Tibial artery (tissue), 4 donors: ENCODE measurements around the gene RTP2.

Source experiments
- DNase-seq, 2 donors: peaks; one replicate each; pipeline ENCODE4 v3.0.0-alpha.2; 2019
- H3K27ac ChIP-seq, 2 donors: fragments of 200-600 bp; sonication (generic) in 1 of 2; 1 replicate in 1 of 2; 2 replicates in 1 of 2; pipeline ENCODE4 v1.5.1; 2018 to 2019; ENCODE audit warnings: mild to moderate bottlenecking in 1 of 2
- H3K27me3 ChIP-seq, 2 donors: fragments of 200-600 bp; sonication (generic) in 1 of 2; one replicate each; pipeline versions ENCODE4 v1.5.1 to v1.6.0; 2016 to 2019
- H3K36me3 ChIP-seq, 3 donors: fragments of 200-600 bp; sonication (generic) in 2 of 3; one replicate each; pipeline ENCODE4 v1.5.1; 2016 to 2019; ENCODE audit warnings: mild to moderate bottlenecking in 2 of 3
- H3K4me1 ChIP-seq, 4 donors: fragments of 200-600 bp; sonication (generic) in 2 of 4; 1 replicate in 3 of 4; 2 replicates in 1 of 4; pipeline ENCODE4 v1.5.1; 2016 to 2019
- H3K4me3 ChIP-seq, 2 donors: fragments of 200-600 bp; sonication (generic) in 1 of 2; 1 replicate in 1 of 2; 2 replicates in 1 of 2; pipeline ENCODE4 v1.5.1; 2018 to 2019; ENCODE audit warnings: mild to moderate bottlenecking in 2 of 2
- H3K9me3 ChIP-seq, 3 donors: fragments of 200-600 bp; sonication (generic) in 1 of 3; one replicate each; pipeline ENCODE4 v1.5.1; 2016 to 2019
- intact Hi-C: fragments of 100-400 bp; cut with DNase I; formaldehyde crosslinking; loops from one replicate; pipeline ENCODE4 v1.15.0; 2023; ENCODE audit warnings: low total_unique reads
- TF ChIP-seq, protein P1 (sequence below), 2 experiments: fragments of 200-600 bp in 1 of 2; fragments of 450-650 bp in 1 of 2; IDR thresholded peaks; one replicate each; pipeline ENCODE4 v1.5.1; 2017 to 2019; ENCODE audit warnings: antibody characterized with exemption in 2 of 2, mild to moderate bottlenecking in 1 of 2, moderate library complexity in 1 of 2

RTP2 gene

DNA sequence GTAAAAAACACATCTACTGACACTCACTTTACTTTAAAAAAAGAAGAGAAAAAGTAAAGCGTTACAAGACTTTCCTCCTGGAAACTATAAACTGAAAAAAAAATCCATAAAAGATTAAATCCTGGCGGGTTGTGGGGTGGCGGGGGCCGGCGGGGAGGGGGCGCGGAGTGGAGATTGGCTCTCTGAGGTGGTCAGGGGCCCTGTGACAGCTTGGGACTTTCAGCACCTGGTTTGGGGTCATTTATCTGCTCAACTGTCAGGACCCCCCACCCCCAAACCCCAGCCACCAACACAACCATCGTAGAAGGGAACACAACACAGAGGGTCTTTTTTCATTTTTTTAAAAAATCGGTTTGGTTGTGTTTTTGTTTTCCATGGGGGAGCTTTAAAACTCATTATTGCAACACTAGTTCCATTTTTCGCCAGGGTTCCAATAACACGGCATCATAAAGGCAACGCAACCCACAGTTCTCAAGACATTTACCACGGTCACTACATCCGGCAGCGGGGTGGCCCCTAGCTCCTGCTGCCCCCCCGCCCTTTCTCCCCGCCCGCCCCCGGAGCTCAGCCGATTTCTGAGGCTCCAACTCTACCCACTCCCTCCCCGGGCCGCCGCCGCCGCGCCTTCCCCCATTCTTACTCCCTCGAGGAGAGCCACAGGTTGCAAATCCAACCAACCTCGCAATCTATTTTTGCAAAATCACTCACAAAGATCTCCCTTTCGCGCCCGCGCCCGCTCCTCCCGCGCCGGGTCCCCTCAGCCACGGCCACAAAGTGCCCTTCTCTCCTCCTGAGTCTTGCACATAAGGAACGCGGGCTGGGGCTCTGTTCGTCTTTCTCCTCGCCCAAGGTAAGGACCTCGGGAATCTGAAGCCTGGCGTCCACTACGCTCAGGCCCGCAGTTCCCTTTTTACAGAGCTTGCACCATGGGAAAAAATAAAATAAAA, 41.1 kb upstream of the RTP2 start:
- peak; percentile 76 to 82 for DNase-seq
- Histone ChIP-seq H3K27me3 (no peaks in the 10 kb centered on the region), H3K9me3 (no peaks in the 10 kb centered on the region), H3K27ac (peak overlapping the region; percentile 93 to 99), H3K36me3 (no peaks in the 10 kb centered on the region), H3K4me1 (peaks cover 0 to 35% (median 14%) of the 10 kb centered on the region in 4 donors), H3K4me3 (peak overlapping the region; percentile 75 to 78)
- intact Hi-C loops, result loop anchor here (2.0 to 10.0 kb wide), 5 partner anchors 411 to 1404 kb away; partner anchors contain the start of gene LPP
- TF ChIP-seq, protein P1, sequence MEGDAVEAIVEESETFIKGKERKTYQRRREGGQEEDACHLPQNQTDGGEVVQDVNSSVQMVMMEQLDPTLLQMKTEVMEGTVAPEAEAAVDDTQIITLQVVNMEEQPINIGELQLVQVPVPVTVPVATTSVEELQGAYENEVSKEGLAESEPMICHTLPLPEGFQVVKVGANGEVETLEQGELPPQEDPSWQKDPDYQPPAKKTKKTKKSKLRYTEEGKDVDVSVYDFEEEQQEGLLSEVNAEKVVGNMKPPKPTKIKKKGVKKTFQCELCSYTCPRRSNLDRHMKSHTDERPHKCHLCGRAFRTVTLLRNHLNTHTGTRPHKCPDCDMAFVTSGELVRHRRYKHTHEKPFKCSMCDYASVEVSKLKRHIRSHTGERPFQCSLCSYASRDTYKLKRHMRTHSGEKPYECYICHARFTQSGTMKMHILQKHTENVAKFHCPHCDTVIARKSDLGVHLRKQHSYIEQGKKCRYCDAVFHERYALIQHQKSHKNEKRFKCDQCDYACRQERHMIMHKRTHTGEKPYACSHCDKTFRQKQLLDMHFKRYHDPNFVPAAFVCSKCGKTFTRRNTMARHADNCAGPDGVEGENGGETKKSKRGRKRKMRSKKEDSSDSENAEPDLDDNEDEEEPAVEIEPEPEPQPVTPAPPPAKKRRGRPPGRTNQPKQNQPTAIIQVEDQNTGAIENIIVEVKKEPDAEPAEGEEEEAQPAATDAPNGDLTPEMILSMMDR (IDR thresholded peaks at IDR 0.05), result no peak

DNA sequence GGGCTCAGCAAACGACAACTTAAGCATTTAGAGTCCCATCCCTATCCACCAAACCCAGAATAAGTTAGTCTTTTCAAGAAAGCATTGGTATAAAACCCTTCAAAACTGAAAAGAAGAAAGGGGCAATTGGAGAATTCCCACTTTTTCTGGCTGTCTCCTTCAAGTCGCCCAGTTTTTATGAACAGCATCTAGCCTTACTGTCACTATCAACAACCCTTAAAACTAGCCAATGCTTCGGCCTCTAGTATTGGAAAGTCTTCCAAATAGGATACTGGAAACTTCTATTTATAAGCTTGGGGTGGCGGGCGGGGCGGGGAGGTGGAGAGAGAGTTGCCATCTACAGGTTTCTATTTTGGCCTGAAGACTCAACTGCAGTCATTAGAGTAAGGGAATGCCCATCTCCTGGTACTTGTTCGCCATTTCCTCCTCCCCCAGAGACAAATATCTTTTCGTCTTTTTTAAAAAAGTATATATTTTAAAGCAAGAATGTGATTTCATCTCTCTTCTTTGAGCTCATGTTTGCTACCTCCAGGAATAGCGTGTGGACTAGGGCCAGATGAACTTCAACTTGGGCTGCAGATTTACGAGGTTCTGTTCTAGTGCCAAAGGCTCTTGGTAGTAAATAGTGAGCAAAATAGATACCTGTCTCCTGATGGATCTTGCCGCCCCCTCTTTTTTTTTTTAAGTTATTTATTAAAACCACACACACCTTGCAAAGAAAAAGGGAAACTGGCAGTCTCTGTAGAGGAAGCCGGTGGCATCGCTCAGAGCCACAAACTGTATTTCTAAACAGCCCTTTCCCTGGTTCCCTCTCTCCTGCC, 40.2 kb upstream of the RTP2 start:
- no peak for DNase-seq
- peaks cover 0 to 26% (median 8%) of the 10 kb centered on the region in 4 donors for H3K4me1 ChIP-seq
- H3K27me3 ChIP-seq, result no peaks in the 10 kb centered on the region
- intact Hi-C loops, result loop anchor here (5.0 to 10.0 kb wide), 4 partner anchors 472 to 1405 kb away; no protein-coding TSS in a partner anchor
- no peaks in the 10 kb centered on the region for H3K36me3 ChIP-seq
- H3K4me3 ChIP-seq, result peak overlapping the region; percentile 75 to 78
- TF ChIP-seq, protein P1 (IDR thresholded peaks at IDR 0.05), result no peak
- H3K27ac ChIP-seq, result peak overlapping the region; percentile 93 to 99
- no peaks in the 10 kb centered on the region for H3K9me3 ChIP-seq

DNA sequence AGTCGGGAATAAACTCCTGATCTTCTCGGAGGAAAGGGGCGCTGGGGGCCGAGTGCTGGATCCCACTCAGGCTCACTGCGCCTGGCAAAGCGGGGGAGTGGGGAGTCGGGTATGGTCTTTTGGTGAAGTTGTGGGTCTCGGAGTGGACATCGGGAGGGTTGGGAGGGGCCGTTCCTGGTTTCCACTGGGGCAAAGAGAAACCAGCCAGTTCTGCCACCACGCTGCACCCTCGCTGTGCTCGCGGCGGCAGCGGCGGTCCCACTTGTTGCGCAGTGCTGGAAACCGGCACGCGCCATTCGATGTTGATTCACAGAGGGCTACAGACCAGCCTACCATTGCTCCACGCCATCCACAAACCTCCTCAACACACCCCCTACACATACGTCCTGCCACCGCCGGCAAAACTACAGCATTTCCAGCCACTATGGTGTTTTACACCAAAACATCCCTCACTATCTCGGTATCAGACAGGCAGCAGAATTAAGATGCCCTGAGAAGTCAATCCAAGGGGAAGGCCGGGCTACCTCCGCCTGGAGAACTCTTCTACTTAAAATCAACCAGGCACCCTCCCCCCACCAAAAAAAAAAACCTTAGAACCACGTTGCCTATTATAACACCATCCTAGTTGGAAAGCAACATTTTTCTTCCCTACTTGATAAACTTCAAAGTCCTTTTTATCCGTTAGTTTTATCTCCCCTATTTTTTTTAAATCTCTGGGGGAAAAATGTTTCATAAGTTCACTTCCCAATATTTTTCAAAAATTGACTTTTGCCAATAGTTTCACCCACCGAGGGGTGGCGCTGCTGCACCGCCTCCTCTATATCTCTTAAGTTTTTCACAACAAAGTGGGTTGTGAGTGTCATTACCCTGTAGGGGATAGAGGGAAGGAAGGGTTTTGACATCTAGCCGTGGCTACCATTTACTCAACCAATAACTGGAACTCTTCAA, 39.3 kb upstream of the RTP2 start:
- TF ChIP-seq, protein P1 (IDR thresholded peaks at IDR 0.05), result peak; percentile 81 to 83
- peaks cover 0 to 25% (median 11%) of the 10 kb centered on the region in 4 donors for H3K4me1 ChIP-seq
- H3K27me3 ChIP-seq, result no peaks in the 10 kb centered on the region
- H3K36me3 ChIP-seq, result no peaks in the 10 kb centered on the region
- peak overlapping the region; percentile 75 to 78 for H3K4me3 ChIP-seq
- no peaks in the 10 kb centered on the region for H3K9me3 ChIP-seq
- peak overlapping the region; percentile 93 to 99 for H3K27ac ChIP-seq
- intact Hi-C loops, result loop anchor here (2.0 to 10.0 kb wide), 5 partner anchors 473 to 1406 kb away; no protein-coding TSS in a partner anchor
- peak; percentile 69 to 84 for DNase-seq

DNA sequence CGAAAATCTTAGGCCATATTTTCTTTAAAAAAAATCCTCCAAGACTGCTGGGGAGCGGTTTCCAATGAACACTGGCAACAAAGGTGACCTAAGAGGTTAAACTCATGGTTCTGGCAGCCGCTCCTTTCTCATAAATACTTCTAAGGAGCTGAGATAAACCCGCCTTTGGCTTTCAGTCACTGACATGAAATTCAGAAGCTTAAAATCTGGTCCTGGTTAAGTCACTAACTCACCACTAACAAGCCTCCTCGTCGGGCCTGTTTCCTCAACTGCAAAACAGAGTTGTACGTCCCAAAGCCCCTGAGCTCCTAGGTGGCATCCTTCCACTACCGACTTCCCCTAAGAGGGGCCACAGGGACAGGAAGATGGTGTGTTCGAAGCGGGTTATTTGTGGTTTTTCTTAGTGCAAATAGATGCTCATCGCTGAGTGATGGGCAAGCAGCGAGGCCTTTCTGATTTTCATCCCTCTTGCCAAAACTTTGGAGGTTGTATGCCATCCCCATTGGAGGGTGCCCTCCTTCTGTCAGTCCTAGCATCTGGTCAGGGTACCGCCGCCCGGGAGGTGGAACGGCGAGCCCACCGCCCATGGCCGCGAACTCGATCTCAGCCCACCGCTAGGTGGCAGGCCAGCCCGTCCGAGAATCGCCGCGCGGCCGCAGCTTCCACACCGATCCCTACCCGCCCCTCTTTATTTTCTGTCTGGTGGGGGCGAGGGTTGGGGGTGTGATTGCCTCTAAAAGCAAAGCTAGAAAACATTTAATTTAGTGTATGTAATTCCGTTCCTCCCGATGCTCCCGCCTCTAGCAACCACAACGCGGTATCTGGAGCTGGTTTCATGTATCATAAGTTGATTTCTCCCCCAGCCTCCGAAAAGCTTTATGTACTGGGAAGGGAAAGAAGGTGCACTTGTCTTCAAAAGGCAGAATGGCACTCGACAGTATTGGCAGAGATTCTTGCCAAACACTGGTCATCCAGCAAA, 38.4 kb upstream of the RTP2 start:
- TF ChIP-seq, protein P1 (IDR thresholded peaks at IDR 0.05), result peak; percentile 84 to 95
- Histone ChIP-seq H3K27me3 (no peaks in the 10 kb centered on the region), H3K4me1 (peaks cover 0 to 34% (median 21%) of the 10 kb centered on the region in 4 donors), H3K9me3 (no peaks in the 10 kb centered on the region), H3K4me3 (peak overlapping the region; percentile 75 to 78), H3K36me3 (peaks cover 0 to 2% (median 0%) of the 10 kb centered on the region in 3 donors), H3K27ac (peak overlapping the region; percentile 93 to 99)
- intact Hi-C loops, result loop anchor here (2.0 to 10.0 kb wide), 5 partner anchors 474 to 1407 kb away; no protein-coding TSS in a partner anchor
- DNase-seq, result peak; percentile 74 to 85
